ENCODE data around the gene TBCE.

- TF ChIP-seq CTCF (IDR thresholded peaks at IDR 0.05; ENCODE audit: insufficient read depth, low read depth, low read length), result no peak
- no peak for TF ChIP-seq EZH2 (IDR thresholded peaks at IDR 0.05; ENCODE audit: insufficient read depth, low read length)
Observed at GRCh38 chr1:235407419-235407818, 40.2 kb downstream of the TBCE start.

Data from astrocyte (in vitro differentiated cells and primary cell).